ENCODE data around the gene RFX4. TPM values are rescaled to one million over a fixed set of nuclear protein-coding genes. Genes with fewer than 3 reads are reported as not detected.

Gene RFX4
- total and polyA plus RNA-seq, 10 of the 15 experiments (the other 5 are each of a cell fraction or from before 2014, with no cell fraction given) = 0.02 to 0.23 TPM; not detected in 8

DNA sequence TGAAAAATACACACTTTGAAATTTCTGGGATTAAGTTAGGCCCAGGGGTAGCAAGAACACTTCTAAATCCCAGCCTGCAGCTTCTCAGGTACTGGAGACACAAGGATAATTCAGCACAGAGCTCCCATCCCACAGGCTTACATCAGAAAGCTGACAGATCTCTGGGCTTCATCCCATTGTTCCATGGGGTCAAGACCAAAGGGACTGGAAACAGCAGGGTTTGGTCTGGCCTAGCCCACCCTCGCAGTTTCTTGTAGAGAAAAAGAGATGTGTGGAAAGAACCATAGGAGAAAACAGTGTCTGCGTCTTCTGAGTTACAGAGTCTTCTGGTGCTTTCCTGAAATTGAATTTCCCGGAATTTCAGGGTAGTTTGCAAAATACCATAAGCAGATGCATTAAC lies 132.1 kb downstream of the RFX4 start:
- FAIRE-seq (no peak), DNase-seq (ENCODE audit: low read depth, low spot score) (no peak), ATAC-seq (no peak)
- WGBS (ENCODE audit: insufficient coverage, insufficient replicate concordance, low lambda C conversion rate, missing lambda C conversion rate) = 43% methylated on average over 3 of the region's 3 CpGs
- Histone ChIP-seq H3K27ac (ENCODE audit: control insufficient read depth, insufficient read depth) (no peak overlapping the region), H3K4me2 (ENCODE audit: control insufficient read depth, insufficient read depth) (no peak overlapping the region), H3K9ac (ENCODE audit: control insufficient read depth, insufficient read depth, low read length) (no peak overlapping the region), H3K27me3 (replicated peaks in 1 of 2; ENCODE audit: control insufficient read depth in 2 of 2, insufficient read depth in 2 of 2, low read length in 1 of 2) (no peaks in the 10 kb centered on the region; a peak in 2 of 4 replicates), H4K20me1 (ENCODE audit: control insufficient read depth, insufficient read depth) (no peaks in the 10 kb centered on the region), H3K4me1 (ENCODE audit: control insufficient read depth, insufficient read depth, low read length) (no peaks in the 10 kb centered on the region), H3K79me2 (ENCODE audit: control insufficient read depth, insufficient read depth, low read length) (no peaks in the 10 kb centered on the region), H2AFZ (ENCODE audit: control insufficient read depth, low read depth, low read length) (no peak overlapping the region), H3K4me3 (no peak overlapping the region), H3K9me3 (replicated peaks; ENCODE audit: control insufficient read depth, insufficient read depth, low read length) (no peaks in the 10 kb centered on the region), H3K36me3 (ENCODE audit: control insufficient read depth in 2 of 2, insufficient read depth in 2 of 2, low read length in 1 of 2) (no peaks in the 10 kb centered on the region)
- RAD21 ChIA-PET (ENCODE audit: unreplicated experiment) = no interaction called here
- BruUV-seq (replicated peaks) = no TSS peak
- intact Hi-C loops (cut with micrococcal nuclease; ENCODE audit: unreplicated experiment) (no loop called here), in situ Hi-C loops (cut with MboI) (no loop called here)
- POLR2A ChIA-PET = no interaction called here
- CTCF ChIA-PET = interaction anchor here (0.5 to 2.3 kb wide), 4 partner anchors 10 to 900 kb away, joined by 3 to 6 read pairs (median 3); no protein-coding TSS in a partner anchor
- TF ChIP-seq, protein P1, sequence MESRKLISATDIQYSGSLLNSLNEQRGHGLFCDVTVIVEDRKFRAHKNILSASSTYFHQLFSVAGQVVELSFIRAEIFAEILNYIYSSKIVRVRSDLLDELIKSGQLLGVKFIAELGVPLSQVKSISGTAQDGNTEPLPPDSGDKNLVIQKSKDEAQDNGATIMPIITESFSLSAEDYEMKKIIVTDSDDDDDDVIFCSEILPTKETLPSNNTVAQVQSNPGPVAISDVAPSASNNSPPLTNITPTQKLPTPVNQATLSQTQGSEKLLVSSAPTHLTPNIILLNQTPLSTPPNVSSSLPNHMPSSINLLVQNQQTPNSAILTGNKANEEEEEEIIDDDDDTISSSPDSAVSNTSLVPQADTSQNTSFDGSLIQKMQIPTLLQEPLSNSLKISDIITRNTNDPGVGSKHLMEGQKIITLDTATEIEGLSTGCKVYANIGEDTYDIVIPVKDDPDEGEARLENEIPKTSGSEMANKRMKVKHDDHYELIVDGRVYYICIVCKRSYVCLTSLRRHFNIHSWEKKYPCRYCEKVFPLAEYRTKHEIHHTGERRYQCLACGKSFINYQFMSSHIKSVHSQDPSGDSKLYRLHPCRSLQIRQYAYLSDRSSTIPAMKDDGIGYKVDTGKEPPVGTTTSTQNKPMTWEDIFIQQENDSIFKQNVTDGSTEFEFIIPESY (IDR thresholded peaks at IDR 0.05) = no peak
- SMC1A ChIA-PET (ENCODE audit: uncharacterized antibody, unreplicated experiment) = no interaction called here

DNA sequence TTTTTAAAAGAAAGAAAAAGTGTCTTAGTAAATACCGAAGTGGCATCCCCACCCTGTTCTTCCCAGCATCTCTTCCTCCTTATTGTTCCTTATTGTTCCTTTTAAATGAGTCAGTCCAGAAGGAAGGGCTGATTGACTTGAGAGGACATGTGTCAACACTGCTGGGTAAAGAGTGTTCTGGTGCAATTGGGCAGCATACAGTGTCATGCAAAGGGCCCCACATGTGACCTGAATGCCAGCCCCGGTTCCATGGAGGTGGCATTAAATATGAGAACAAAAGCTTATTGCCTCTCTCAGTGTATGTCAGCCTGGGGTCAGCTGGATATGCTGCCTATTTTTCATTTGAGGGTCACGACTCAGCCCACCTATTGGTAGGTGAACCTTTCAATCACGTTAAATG lies 132.8 kb downstream of the RFX4 start:
- Histone ChIP-seq H3K9ac (ENCODE audit: control insufficient read depth, insufficient read depth, low read length) (no peak overlapping the region), H3K4me3 (no peak overlapping the region), H3K27ac (ENCODE audit: control insufficient read depth, insufficient read depth) (no peak overlapping the region), H3K4me1 (ENCODE audit: control insufficient read depth, insufficient read depth, low read length) (no peaks in the 10 kb centered on the region), H2AFZ (ENCODE audit: control insufficient read depth, low read depth, low read length) (no peak overlapping the region), H3K4me2 (ENCODE audit: control insufficient read depth, insufficient read depth) (no peak overlapping the region), H3K9me3 (replicated peaks; ENCODE audit: control insufficient read depth, insufficient read depth, low read length) (no peaks in the 10 kb centered on the region), H3K36me3 (ENCODE audit: control insufficient read depth in 2 of 2, insufficient read depth in 2 of 2, low read length in 1 of 2) (no peaks in the 10 kb centered on the region), H4K20me1 (ENCODE audit: control insufficient read depth, insufficient read depth) (no peaks in the 10 kb centered on the region), H3K27me3 (replicated peaks in 1 of 2; ENCODE audit: control insufficient read depth in 2 of 2, insufficient read depth in 2 of 2, low read length in 1 of 2) (no peaks in the 10 kb centered on the region; a peak in 2 of 4 replicates), H3K79me2 (ENCODE audit: control insufficient read depth, insufficient read depth, low read length) (no peaks in the 10 kb centered on the region)
- 30% methylated on average over 4 of the region's 4 CpGs for WGBS (ENCODE audit: insufficient coverage, insufficient replicate concordance, low lambda C conversion rate, missing lambda C conversion rate)
- ChIA-PET SMC1A (ENCODE audit: uncharacterized antibody, unreplicated experiment) (no interaction called here), RAD21 (ENCODE audit: unreplicated experiment) (no interaction called here), POLR2A (no interaction called here), CTCF (interaction anchor here (1.2 to 2.3 kb wide), 2 partner anchors 21 to 203 kb away, joined by 3 to 6 read pairs; no protein-coding TSS in a partner anchor)
- no peak for DNase-seq (ENCODE audit: low read depth, low spot score)
- FAIRE-seq = no peak
- ATAC-seq = no peak
- intact Hi-C loops (cut with micrococcal nuclease; ENCODE audit: unreplicated experiment) (no loop called here), in situ Hi-C loops (cut with MboI) (no loop called here)
- no TSS peak for BruUV-seq (replicated peaks)
- TF ChIP-seq GABPA (IDR thresholded peaks at IDR 0.05; ENCODE audit: low read depth) = no peak
- no peak for TF ChIP-seq SMAD5 (IDR thresholded peaks at IDR 0.05; ENCODE audit: low read depth)
- no peak for TF ChIP-seq MXI1 (IDR thresholded peaks at IDR 0.05; ENCODE audit: low read depth, low read length)
- TF ChIP-seq DPF2 (IDR thresholded peaks at IDR 0.05) = no peak
- TF ChIP-seq CBX5 (IDR thresholded peaks at IDR 0.05; ENCODE audit: low read depth) = no peak
- TF ChIP-seq RELA (IDR thresholded peaks at IDR 0.05; ENCODE audit: borderline replicate concordance, partially characterized antibody) = no peak
- no peak for TF ChIP-seq BCL11A (IDR thresholded peaks at IDR 0.05; ENCODE audit: low read depth, low read length)
- TF ChIP-seq NFXL1 (IDR thresholded peaks at IDR 0.05; ENCODE audit: borderline replicate concordance) = no peak
- no peak for TF ChIP-seq SRF (IDR thresholded peaks at IDR 0.05; ENCODE audit: low read depth in 2 of 2, low read length in 2 of 2)
- TF ChIP-seq MEF2A (IDR thresholded peaks at IDR 0.05; ENCODE audit: insufficient read depth, low read depth, low read length) = no peak

All from GM12878 (cell line).